Smooth muscle cell (in vitro differentiated cells): ENCODE results near the gene CA9. TPM values are rescaled to one million over a fixed set of nuclear protein-coding genes. Genes with fewer than 3 reads are reported as not detected.

Experiments
- DNase-seq: peaks from one replicate; lab custom pipeline; 2025; ENCODE audit not compliant: unreplicated experiment; lab: John Stamatoyannopoulos, UW
- H2AFZ ChIP-seq: fragments of 200-600 bp; sonication (generic); 2 replicates; pipeline ENCODE4 v1.6.0; 2016; ENCODE audit warnings: antibody characterized with exemption, low read depth, mild to moderate bottlenecking
- H3F3A ChIP-seq: fragments of 200-600 bp; sonication (generic); 2 replicates; pipeline ENCODE4 v1.6.0; 2017; ENCODE audit warnings: antibody characterized with exemption, low read depth
- H3K27ac ChIP-seq: fragments of 200-600 bp; sonication (generic); 2 replicates; pipeline ENCODE4 v1.5.1; 2016; ENCODE audit warnings: low read depth, mild to moderate bottlenecking
- H3K27me3 ChIP-seq: fragments of 200-600 bp; sonication (generic); 2 replicates; pipeline ENCODE4 v1.6.1; 2016; ENCODE audit warnings: low read depth, mild to moderate bottlenecking
- H3K36me3 ChIP-seq: fragments of 200-600 bp; sonication (generic); 2 replicates; pipeline ENCODE4 v1.5.1; 2016; ENCODE audit warnings: low read depth
- H3K4me1 ChIP-seq: fragments of 200-600 bp; sonication (generic); 2 replicates; pipeline ENCODE4 v1.5.1; 2016; ENCODE audit warnings: low read depth
- H3K4me2 ChIP-seq: fragments of 200-600 bp; sonication (generic); 2 replicates; pipeline ENCODE4 v1.6.0; 2016; ENCODE audit warnings: mild to moderate bottlenecking
- H3K4me3 ChIP-seq: fragments of 200-600 bp; sonication (generic); 2 replicates; pipeline ENCODE4 v1.5.1; 2016; ENCODE audit warnings: mild to moderate bottlenecking
- H3K79me2 ChIP-seq: fragments of 200-600 bp; sonication (generic); 2 replicates; pipeline ENCODE4 v1.6.0; 2016; ENCODE audit warnings: low read depth, mild to moderate bottlenecking
- H3K9ac ChIP-seq: fragments of 200-600 bp; sonication (generic); 2 replicates; pipeline ENCODE4 v1.6.0; 2016; ENCODE audit warnings: low read depth
- H3K9me3 ChIP-seq: fragments of 200-600 bp; sonication (generic); replicated peaks from 2 replicates; pipeline ENCODE4 v1.5.1; 2016; ENCODE audit warnings: low read depth
- H4K20me1 ChIP-seq: fragments of 200-600 bp; sonication (generic); 2 replicates; pipeline ENCODE4 v1.6.0; 2016; ENCODE audit warnings: low read depth
- CTCF ChIP-seq: fragments of 200-600 bp; sonication (generic); IDR thresholded peaks from 2 replicates; pipeline ENCODE4 v1.5.1; 2017; ENCODE audit warnings: borderline replicate concordance, mild to moderate bottlenecking, antibody characterized with exemption; ENCODE audit not compliant: insufficient read depth, poor library complexity, severe bottlenecking
- WGBS: methylation state at CpG from one replicate; pipeline ENCODE4 v1.1.7; 2016; ENCODE audit warnings: low lambda C conversion rate; 5-methylcytosine and 5-hydroxymethylcytosine counted together
- polyA plus RNA-seq: library from polyadenylated mRNA; unstranded; fragments of >200 nt; fragmentation: Nextera tagmentation; extraction: Ambion mirVana; gene quantifications from 2 replicates; pipeline ENCODE4 v1.2.1, GENCODE V29; 2016
- total RNA-seq: library from RNA; depleted of rRNA; stranded (reverse); fragments of >200 nt; gene quantifications from 2 replicates; pipeline ENCODE4 v1.2.3, GENCODE V29; 2014

The CA9 gene
- total and polyA plus RNA-seq, 2 experiments from 2014 or later: 4.6 TPM; not detected in 1

GRCh38 chr9:35653611-35654010 is 20.1 kb upstream of the CA9 start:
- Histone ChIP-seq H2AFZ (no peak overlapping the region), H3K36me3 (no peaks in the 10 kb centered on the region), H3K9ac (no peak overlapping the region), H3K4me1 (no peaks in the 10 kb centered on the region), H3K9me3 (no peaks in the 10 kb centered on the region), H4K20me1 (no peaks in the 10 kb centered on the region), H3K4me2 (no peak overlapping the region), H3K4me3 (no peak overlapping the region), H3K79me2 (no peaks in the 10 kb centered on the region), H3F3A (no peaks in the 10 kb centered on the region), H3K27ac (no peak overlapping the region), H3K27me3 (no peaks in the 10 kb centered on the region)
- DNase-seq: no peak
- WGBS: 91% methylated on average over 2 of the region's 2 CpGs
- no peak for TF ChIP-seq CTCF

GRCh38 chr9:35656348-35656747 is 17.4 kb upstream of the CA9 start:
- no peak overlapping the region for H3K27ac ChIP-seq
- H3K4me3 ChIP-seq: no peak overlapping the region
- no peak overlapping the region for H3K4me2 ChIP-seq
- H3K9me3 ChIP-seq: no peaks in the 10 kb centered on the region
- no peak for TF ChIP-seq CTCF
- H2AFZ ChIP-seq: no peak overlapping the region
- DNase-seq: no peak
- no peaks in the 10 kb centered on the region for H3F3A ChIP-seq
- peaks cover 5% of the 10 kb centered on the region for H3K79me2 ChIP-seq
- H3K36me3 ChIP-seq: no peaks in the 10 kb centered on the region
- 89% methylated on average over 17 of the region's 17 CpGs for WGBS
- peaks cover 7% of the 10 kb centered on the region for H3K4me1 ChIP-seq
- H4K20me1 ChIP-seq: no peaks in the 10 kb centered on the region
- H3K27me3 ChIP-seq: no peaks in the 10 kb centered on the region
- H3K9ac ChIP-seq: no peak overlapping the region

GRCh38 chr9:35656831-35657545 is 16.7 kb upstream of the CA9 start:
- no peak for TF ChIP-seq CTCF
- WGBS: 36% methylated on average over 25 of the region's 25 CpGs

More at GRCh38 chr9:35656831-35657545, 16.7 kb upstream of the CA9 start:
- Histone ChIP-seq H3K4me1 (peaks cover 7% of the 10 kb centered on the region), H3F3A (no peaks in the 10 kb centered on the region), H3K27ac (peak overlapping the region; percentile 89), H2AFZ (peak overlapping the region; percentile 33), H3K9me3 (no peaks in the 10 kb centered on the region), H3K4me2 (peak overlapping the region; percentile 70), H3K36me3 (no peaks in the 10 kb centered on the region), H4K20me1 (no peaks in the 10 kb centered on the region), H3K4me3 (peak overlapping the region; percentile 36), H3K27me3 (no peaks in the 10 kb centered on the region), H3K79me2 (peaks cover 5% of the 10 kb centered on the region), H3K9ac (peak overlapping the region; percentile 78)
- no peak for DNase-seq
